Measurements from ENCODE around the gene RUNX3. TPM values are rescaled to one million over a fixed set of nuclear protein-coding genes. Genes with fewer than 3 reads are reported as not detected.

Gene RUNX3
- total and polyA plus RNA-seq, 2 donors (not counting 3 experiments of a cell fraction or from before 2014, with no cell fraction given) = not detected

DNA sequence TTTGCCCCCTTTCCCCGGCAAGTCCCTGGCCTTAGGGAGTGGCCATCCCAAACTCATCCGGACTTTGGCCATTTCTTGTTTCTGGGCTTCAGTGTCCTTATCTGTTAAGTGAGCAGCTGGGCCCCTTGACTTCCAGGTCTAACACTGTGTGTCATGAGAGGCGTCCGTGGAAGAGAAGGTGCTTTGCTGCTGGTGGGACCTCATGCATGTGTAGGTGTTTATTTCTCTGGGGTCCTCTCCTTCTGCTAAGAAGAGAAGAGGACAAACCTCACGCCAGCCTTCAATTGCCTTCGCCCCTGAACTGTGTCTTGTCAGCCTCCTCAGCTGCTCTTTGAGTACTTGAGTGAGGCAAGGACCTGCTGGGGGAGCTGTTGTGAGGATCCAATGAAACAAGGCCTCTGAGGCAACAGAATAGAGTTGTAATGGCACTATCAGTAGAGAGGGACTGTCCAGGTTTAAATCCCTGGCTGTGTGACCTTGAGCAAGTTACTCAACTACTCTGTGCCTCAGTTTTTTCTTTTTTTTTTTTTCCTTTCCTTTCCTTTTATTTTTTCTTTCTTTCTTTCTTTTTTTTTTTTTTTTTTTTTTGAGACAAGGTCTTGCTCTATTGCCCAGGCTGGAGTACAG lies 72.5 kb downstream of the RUNX3 start:
- no peaks in the 10 kb centered on the region for H3K4me1 ChIP-seq (ENCODE audit: control insufficient read depth, extremely low read depth, insufficient read depth, low read length)
- no peak for FAIRE-seq
- intact Hi-C loops (cut with micrococcal nuclease) = no loop called here
- no peak overlapping the region for H3K27ac ChIP-seq (ENCODE audit: insufficient read depth, low read depth, low read length)
- no peak overlapping the region for H3K9ac ChIP-seq (replicated peaks; ENCODE audit: extremely low read depth, insufficient read depth, low read length)
- H3K4me3 ChIP-seq (replicated peaks in 1 of 3; ENCODE audit: insufficient read depth in 1 of 3, low read depth in 1 of 3, low read length in 3 of 3) = no peak overlapping the region
- no peaks in the 10 kb centered on the region for H3K79me2 ChIP-seq (ENCODE audit: control insufficient read depth, insufficient read depth, low read length)
- no peak overlapping the region for H2AFZ ChIP-seq (ENCODE audit: low read depth, low read length)
- ChIA-PET CTCF (no interaction called here), POLR2A (no interaction called here)
- no peak for DNase-seq (ENCODE audit: low read depth, low spot score)
- no peaks in the 10 kb centered on the region for H4K20me1 ChIP-seq (replicated peaks; ENCODE audit: control insufficient read depth, extremely low read depth, insufficient read depth, low read length)
- no peaks in the 10 kb centered on the region for H3K27me3 ChIP-seq (ENCODE audit: control insufficient read depth in 2 of 2, insufficient read depth in 2 of 2, low read length in 2 of 2)
- BruUV-seq (replicated peaks) = no TSS peak
- no peak overlapping the region for H3K4me2 ChIP-seq (ENCODE audit: insufficient read depth, low read length)
- dilution Hi-C loops (cut with MboI; ENCODE audit: extremely low pct_ligation_motif_present, low sequenced_read_pairs) = no loop called here
- H3K9me3 ChIP-seq (replicated peaks; ENCODE audit: control insufficient read depth, insufficient read depth, low read length) = no peaks in the 10 kb centered on the region
- no peaks in the 10 kb centered on the region for H3K9me1 ChIP-seq (replicated peaks; ENCODE audit: control insufficient read depth, extremely low read depth, insufficient read depth, low read length)
- no peaks in the 10 kb centered on the region for H3K36me3 ChIP-seq (ENCODE audit: control insufficient read depth in 2 of 2, extremely low read depth in 1 of 2, insufficient read depth in 2 of 2, low read length in 2 of 2)
- no peak for TF ChIP-seq MYC (IDR thresholded peaks at IDR 0.05; ENCODE audit: low read depth, low read length)
- TF ChIP-seq FOS (IDR thresholded peaks at IDR 0.05; ENCODE audit: borderline replicate concordance, insufficient read depth, low read length) = no peak
- TF ChIP-seq EZH2 (IDR thresholded peaks at IDR 0.05; ENCODE audit: borderline replicate concordance, low read depth, low read length, severe bottlenecking) = no peak
- TF ChIP-seq, protein P1, sequence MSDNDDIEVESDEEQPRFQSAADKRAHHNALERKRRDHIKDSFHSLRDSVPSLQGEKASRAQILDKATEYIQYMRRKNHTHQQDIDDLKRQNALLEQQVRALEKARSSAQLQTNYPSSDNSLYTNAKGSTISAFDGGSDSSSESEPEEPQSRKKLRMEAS (IDR thresholded peaks at IDR 0.05; ENCODE audit: insufficient read depth, insufficient read length) = no peak
- no peak for TF ChIP-seq POLR2AphosphoS5 (IDR thresholded peaks at IDR 0.05; ENCODE audit: insufficient read depth, low read depth, low read length)
- TF ChIP-seq JUN (IDR thresholded peaks at IDR 0.05; ENCODE audit: borderline replicate concordance, insufficient read depth, insufficient read length, low read depth) = no peak
- TF ChIP-seq POLR2A (IDR thresholded peaks at IDR 0.05; ENCODE audit: low read depth, low read length) = no peak
- no peak for TF ChIP-seq GATA2 (IDR thresholded peaks at IDR 0.05; ENCODE audit: insufficient read depth, insufficient read length, low read depth, low read length)
